K562 (cell line): ENCODE data around the gene TTC31. TPM values are rescaled to one million over a fixed set of nuclear protein-coding genes. Genes with fewer than 3 reads are reported as not detected.

ENCODE experiments used
- FOS ChIP-seq: IDR thresholded peaks from 3 replicates; pipeline ENCODE4 v1.6.1; 2011; ENCODE audit not compliant: insufficient read length; ENCODE audit errors: extremely low read depth
- FOXA1 ChIP-seq: fragments of 450-650 bp; IDR thresholded peaks from 2 replicates; pipeline ENCODE4 v1.6.1; 2016; ENCODE audit warnings: mild to moderate bottlenecking, borderline replicate concordance
- KAT8 ChIP-seq: fragments of 450-650 bp; IDR thresholded peaks from 2 replicates; pipeline ENCODE4 v1.6.1; 2016; ENCODE audit warnings: low read depth, mild to moderate bottlenecking
- MTA1 ChIP-seq: fragments of 450-650 bp; IDR thresholded peaks from 2 replicates; pipeline ENCODE4 v1.6.1; 2017; ENCODE audit warnings: borderline replicate concordance
- POLR2B ChIP-seq: fragments of 450-650 bp; IDR thresholded peaks from 2 replicates; pipeline ENCODE4 v1.6.1; 2018; ENCODE audit warnings: low read depth; ENCODE audit not compliant: partially characterized antibody
- SIRT6 ChIP-seq: IDR thresholded peaks from one replicate; pipeline ENCODE4 v1.6.1; 2012; ENCODE audit warnings: low read depth, mild to moderate bottlenecking, control low read depth, inconsistent platforms, low read length, moderate library complexity
- TCF7L2 ChIP-seq: fragments of 150-350 bp; IDR thresholded peaks from 2 replicates; pipeline ENCODE4 v1.6.1; 2016; ENCODE audit warnings: low read depth, mild to moderate bottlenecking, low read length, moderate library complexity
- polyA plus RNA-seq, 8 experiments: library from polyadenylated mRNA; depleted of rRNA in 4 of 8; stranded (reverse) in 5 of 8; unstranded in 3 of 8; fragments of >200 nt; fragmentation: Nextera tagmentation in 2 of 8; fragmentation: Illumina TruSeq in 1 of 8; extraction: Ambion mirVana in 2 of 8; extraction: Trizol in 1 of 8; gene quantifications; 2 replicates each; pipeline versions ENCODE4 v1.2.1 to v1.2.3, GENCODE V29; 2011 to 2014; ENCODE audit warnings: inconsistent platforms in 1 of 8, missing spikeins in 1 of 8
- total RNA-seq, 7 experiments: library from RNA; depleted of rRNA in 6 of 7; stranded (reverse); fragments of >200 nt in 6 of 7; fragmentation: Illumina TruSeq in 2 of 7; extraction: Trizol in 2 of 7; gene quantifications; 2 replicates each; pipeline versions ENCODE4 v1.2.1 to v1.2.3, GENCODE V29; 2011 to 2021; ENCODE audit warnings: low replicate concordance in 1 of 7
- TF ChIP-seq, protein P1 (sequence below): sonication (generic); formaldehyde crosslinking; IDR thresholded peaks from 2 replicates; pipeline ENCODE4 v1.8.0; 2022; ENCODE audit warnings: mild to moderate bottlenecking, missing genetic modification reagents, borderline replicate concordance
- TF ChIP-seq, protein P2 (sequence below): fragments of 450-650 bp; IDR thresholded peaks from 2 replicates; pipeline ENCODE4 v1.6.1; 2016; ENCODE audit warnings: mild to moderate bottlenecking
- TF ChIP-seq, protein P3 (sequence below), 3 experiments: fragments of 200-800 bp in 1 of 3; fragments of 250-450 bp in 1 of 3; fragments of 450-650 bp in 1 of 3; sonication (Bioruptor Pico) in 1 of 3; sonication (Bioruptor generic) in 1 of 3; formaldehyde crosslinking in 1 of 3; IDR thresholded peaks; 2 replicates each; pipeline versions ENCODE4 v1.6.1 to v1.8.0; 2016 to 2022; ENCODE audit warnings: mild to moderate bottlenecking in 2 of 3, missing genetic modification characterization in 2 of 3, missing compliant biosample characterization in 1 of 3, moderate library complexity in 1 of 3
- TF ChIP-seq, protein P4 (sequence below): IDR thresholded peaks from 2 replicates; pipeline ENCODE4 v1.6.1; 2011; ENCODE audit warnings: borderline replicate concordance, low read depth, mild to moderate bottlenecking, moderate library complexity, low read length; ENCODE audit not compliant: insufficient read depth, poor library complexity, severe bottlenecking

TTC31 gene
- total and polyA plus RNA-seq, 9 of the 15 experiments (the other 6 are each of a cell fraction or from before 2014, with no cell fraction given): 4.7 to 30.5 (median 15.9) TPM

DNA sequence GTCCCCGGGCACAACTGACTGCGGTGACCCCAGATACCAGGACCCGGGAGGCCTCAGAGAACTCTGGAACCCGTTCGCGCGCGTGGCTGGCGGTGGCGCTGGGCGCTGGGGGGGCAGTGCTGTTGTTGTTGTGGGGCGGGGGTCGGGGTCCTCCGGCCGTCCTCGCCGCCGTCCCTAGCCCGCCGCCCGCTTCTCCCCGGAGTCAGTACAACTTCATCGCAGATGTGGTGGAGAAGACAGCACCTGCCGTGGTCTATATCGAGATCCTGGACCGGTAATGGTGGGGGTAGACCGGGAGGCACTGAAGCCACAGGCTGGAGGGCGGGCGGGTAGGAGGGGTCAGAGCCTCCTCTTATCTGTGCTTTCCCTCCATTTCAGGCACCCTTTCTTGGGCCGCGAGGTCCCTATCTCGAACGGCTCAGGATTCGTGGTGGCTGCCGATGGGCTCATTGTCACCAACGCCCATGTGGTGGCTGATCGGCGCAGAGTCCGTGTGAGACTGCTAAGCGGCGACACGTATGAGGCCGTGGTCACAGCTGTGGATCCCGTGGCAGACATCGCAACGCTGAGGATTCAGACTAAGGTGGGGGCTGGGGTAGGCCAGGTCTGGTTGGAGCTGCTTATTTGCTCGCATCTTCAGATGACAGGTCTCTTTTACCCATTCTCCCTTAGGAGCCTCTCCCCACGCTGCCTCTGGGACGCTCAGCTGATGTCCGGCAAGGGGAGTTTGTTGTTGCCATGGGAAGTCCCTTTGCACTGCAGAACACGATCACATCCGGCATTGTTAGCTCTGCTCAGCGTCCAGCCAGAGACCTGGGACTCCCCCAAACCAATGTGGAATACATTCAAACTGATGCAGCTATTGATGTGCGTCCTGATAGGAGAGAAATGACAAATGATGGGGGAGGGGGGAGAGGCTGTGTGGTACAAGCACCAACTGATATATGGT lies 47.6 kb downstream of the TTC31 start (continued):
- TF ChIP-seq, protein P1, sequence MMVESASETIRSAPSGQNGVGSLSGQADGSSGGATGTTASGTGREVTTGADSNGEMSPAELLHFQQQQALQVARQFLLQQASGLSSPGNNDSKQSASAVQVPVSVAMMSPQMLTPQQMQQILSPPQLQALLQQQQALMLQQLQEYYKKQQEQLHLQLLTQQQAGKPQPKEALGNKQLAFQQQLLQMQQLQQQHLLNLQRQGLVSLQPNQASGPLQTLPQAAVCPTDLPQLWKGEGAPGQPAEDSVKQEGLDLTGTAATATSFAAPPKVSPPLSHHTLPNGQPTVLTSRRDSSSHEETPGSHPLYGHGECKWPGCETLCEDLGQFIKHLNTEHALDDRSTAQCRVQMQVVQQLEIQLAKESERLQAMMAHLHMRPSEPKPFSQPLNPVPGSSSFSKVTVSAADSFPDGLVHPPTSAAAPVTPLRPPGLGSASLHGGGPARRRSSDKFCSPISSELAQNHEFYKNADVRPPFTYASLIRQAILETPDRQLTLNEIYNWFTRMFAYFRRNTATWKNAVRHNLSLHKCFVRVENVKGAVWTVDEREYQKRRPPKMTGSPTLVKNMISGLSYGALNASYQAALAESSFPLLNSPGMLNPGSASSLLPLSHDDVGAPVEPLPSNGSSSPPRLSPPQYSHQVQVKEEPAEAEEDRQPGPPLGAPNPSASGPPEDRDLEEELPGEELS (CRISPR knock-in tag): no peak
- no peak for TF ChIP-seq POLR2B
- TF ChIP-seq MTA1: 0 out of 2 replicates have a peak, but pooled peaks have one; percentile 15
- TF ChIP-seq, protein P2, sequence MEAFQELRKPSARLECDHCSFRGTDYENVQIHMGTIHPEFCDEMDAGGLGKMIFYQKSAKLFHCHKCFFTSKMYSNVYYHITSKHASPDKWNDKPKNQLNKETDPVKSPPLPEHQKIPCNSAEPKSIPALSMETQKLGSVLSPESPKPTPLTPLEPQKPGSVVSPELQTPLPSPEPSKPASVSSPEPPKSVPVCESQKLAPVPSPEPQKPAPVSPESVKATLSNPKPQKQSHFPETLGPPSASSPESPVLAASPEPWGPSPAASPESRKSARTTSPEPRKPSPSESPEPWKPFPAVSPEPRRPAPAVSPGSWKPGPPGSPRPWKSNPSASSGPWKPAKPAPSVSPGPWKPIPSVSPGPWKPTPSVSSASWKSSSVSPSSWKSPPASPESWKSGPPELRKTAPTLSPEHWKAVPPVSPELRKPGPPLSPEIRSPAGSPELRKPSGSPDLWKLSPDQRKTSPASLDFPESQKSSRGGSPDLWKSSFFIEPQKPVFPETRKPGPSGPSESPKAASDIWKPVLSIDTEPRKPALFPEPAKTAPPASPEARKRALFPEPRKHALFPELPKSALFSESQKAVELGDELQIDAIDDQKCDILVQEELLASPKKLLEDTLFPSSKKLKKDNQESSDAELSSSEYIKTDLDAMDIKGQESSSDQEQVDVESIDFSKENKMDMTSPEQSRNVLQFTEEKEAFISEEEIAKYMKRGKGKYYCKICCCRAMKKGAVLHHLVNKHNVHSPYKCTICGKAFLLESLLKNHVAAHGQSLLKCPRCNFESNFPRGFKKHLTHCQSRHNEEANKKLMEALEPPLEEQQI: no peak
- TF ChIP-seq, protein P3, sequence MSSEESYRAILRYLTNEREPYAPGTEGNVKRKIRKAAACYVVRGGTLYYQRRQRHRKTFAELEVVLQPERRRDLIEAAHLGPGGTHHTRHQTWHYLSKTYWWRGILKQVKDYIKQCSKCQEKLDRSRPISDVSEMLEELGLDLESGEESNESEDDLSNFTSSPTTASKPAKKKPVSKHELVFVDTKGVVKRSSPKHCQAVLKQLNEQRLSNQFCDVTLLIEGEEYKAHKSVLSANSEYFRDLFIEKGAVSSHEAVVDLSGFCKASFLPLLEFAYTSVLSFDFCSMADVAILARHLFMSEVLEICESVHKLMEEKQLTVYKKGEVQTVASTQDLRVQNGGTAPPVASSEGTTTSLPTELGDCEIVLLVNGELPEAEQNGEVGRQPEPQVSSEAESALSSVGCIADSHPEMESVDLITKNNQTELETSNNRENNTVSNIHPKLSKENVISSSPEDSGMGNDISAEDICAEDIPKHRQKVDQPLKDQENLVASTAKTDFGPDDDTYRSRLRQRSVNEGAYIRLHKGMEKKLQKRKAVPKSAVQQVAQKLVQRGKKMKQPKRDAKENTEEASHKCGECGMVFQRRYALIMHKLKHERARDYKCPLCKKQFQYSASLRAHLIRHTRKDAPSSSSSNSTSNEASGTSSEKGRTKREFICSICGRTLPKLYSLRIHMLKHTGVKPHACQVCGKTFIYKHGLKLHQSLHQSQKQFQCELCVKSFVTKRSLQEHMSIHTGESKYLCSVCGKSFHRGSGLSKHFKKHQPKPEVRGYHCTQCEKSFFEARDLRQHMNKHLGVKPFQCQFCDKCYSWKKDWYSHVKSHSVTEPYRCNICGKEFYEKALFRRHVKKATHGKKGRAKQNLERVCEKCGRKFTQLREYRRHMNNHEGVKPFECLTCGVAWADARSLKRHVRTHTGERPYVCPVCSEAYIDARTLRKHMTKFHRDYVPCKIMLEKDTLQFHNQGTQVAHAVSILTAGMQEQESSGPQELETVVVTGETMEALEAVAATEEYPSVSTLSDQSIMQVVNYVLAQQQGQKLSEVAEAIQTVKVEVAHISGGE (CRISPR knock-in tag; IDR thresholded peaks at IDR 0.05): no peak
- no peak for TF ChIP-seq FOXA1
- no peak for TF ChIP-seq FOS
- no peak for TF ChIP-seq TCF7L2
- TF ChIP-seq, protein P4, sequence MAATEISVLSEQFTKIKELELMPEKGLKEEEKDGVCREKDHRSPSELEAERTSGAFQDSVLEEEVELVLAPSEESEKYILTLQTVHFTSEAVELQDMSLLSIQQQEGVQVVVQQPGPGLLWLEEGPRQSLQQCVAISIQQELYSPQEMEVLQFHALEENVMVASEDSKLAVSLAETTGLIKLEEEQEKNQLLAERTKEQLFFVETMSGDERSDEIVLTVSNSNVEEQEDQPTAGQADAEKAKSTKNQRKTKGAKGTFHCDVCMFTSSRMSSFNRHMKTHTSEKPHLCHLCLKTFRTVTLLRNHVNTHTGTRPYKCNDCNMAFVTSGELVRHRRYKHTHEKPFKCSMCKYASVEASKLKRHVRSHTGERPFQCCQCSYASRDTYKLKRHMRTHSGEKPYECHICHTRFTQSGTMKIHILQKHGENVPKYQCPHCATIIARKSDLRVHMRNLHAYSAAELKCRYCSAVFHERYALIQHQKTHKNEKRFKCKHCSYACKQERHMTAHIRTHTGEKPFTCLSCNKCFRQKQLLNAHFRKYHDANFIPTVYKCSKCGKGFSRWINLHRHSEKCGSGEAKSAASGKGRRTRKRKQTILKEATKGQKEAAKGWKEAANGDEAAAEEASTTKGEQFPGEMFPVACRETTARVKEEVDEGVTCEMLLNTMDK: no peak
- no peak for TF ChIP-seq KAT8
- no peak for TF ChIP-seq SIRT6
